Ectodermal cell (in vitro differentiated cells): ENCODE data around the gene TMEM181.
"Not testable (repeated sequence)": the region's sequence is repeated elsewhere in the genome, so short reads cannot be mapped to it uniquely, and the experiment has no call there.

Experiments
- H3K27ac ChIP-seq: 2 replicates; pipeline ENCODE4 v1.7.0; 2013; ENCODE audit warnings: mild to moderate bottlenecking, low read depth, low read length; ENCODE audit not compliant: insufficient read depth, poor library complexity, severe bottlenecking
- H3K27me3 ChIP-seq: 2 replicates; pipeline ENCODE4 v1.7.0; 2013; ENCODE audit warnings: mild to moderate bottlenecking, low read length; ENCODE audit not compliant: insufficient read depth, control insufficient read depth, poor library complexity, severe bottlenecking
- H3K36me3 ChIP-seq: one replicate; pipeline ENCODE4 v1.7.0; 2013; ENCODE audit warnings: low read length; ENCODE audit not compliant: control insufficient read depth, insufficient read depth
- H3K4me1 ChIP-seq: one replicate; pipeline ENCODE4 v1.7.0; 2013; ENCODE audit warnings: low read length; ENCODE audit not compliant: control insufficient read depth, insufficient read depth
- H3K4me3 ChIP-seq: 2 replicates; pipeline ENCODE4 v1.7.0; 2013; ENCODE audit warnings: low read depth, low read length, control low read depth; ENCODE audit not compliant: insufficient read depth
- H3K9me3 ChIP-seq: 2 replicates; pipeline ENCODE4 v1.7.0; 2013; ENCODE audit warnings: mild to moderate bottlenecking, low read length, moderate library complexity; ENCODE audit not compliant: control insufficient read depth
- WGBS, 2 experiments: methylation state at CpG; one replicate each; pipeline ENCODE4 v1.1.7; 2013; ENCODE audit warnings: missing lambda C conversion rate in 2 of 2; 5-methylcytosine and 5-hydroxymethylcytosine counted together

TMEM181 gene

GRCh38 chr6:158662607-158662953 lies 102.7 kb downstream of the TMEM181 start:
- Histone ChIP-seq H3K4me3 (no peak overlapping the region), H3K36me3 (no peaks in the 10 kb centered on the region), H3K4me1 (peaks cover 3% of the 10 kb centered on the region), H3K9me3 (no peaks in the 10 kb centered on the region), H3K27ac (no peak overlapping the region), H3K27me3 (no peaks in the 10 kb centered on the region)
- WGBS, 2 experiments, result 96 to 97% methylated on average over 3 of the region's 3 CpGs

GRCh38 chr6:158662954-158663624 lies 103.2 kb downstream of the TMEM181 start:
- no peaks in the 10 kb centered on the region for H3K27me3 ChIP-seq
- no peaks in the 10 kb centered on the region for H3K36me3 ChIP-seq
- no peaks in the 10 kb centered on the region for H3K9me3 ChIP-seq
- WGBS, 2 experiments, result 59 to 62% methylated on average over 27 of the region's 27 CpGs
- H3K4me3 ChIP-seq, result no peak overlapping the region
- no peak overlapping the region for H3K27ac ChIP-seq
- peaks cover 3% of the 10 kb centered on the region for H3K4me1 ChIP-seq

- H3K4me3 ChIP-seq, result no peak overlapping the region
- H3K9me3 ChIP-seq, result no peaks in the 10 kb centered on the region
- 77 to 79% methylated on average over 11 of the region's 11 CpGs for WGBS, 2 experiments
- H3K27ac ChIP-seq, result no peak overlapping the region
- H3K36me3 ChIP-seq, result no peaks in the 10 kb centered on the region
- H3K27me3 ChIP-seq, result no peaks in the 10 kb centered on the region
- peaks cover 3% of the 10 kb centered on the region for H3K4me1 ChIP-seq
Measured at GRCh38 chr6:158663625-158664165, 103.8 kb downstream of the TMEM181 start.

GRCh38 chr6:158665332-158665731 lies 105.4 kb downstream of the TMEM181 start:
- no peaks in the 10 kb centered on the region for H3K27me3 ChIP-seq
- H3K4me1 ChIP-seq, result peaks cover 3% of the 10 kb centered on the region
- H3K27ac ChIP-seq, result no peak overlapping the region
- H3K9me3 ChIP-seq, result no peaks in the 10 kb centered on the region
- no peak overlapping the region for H3K4me3 ChIP-seq
- no peaks in the 10 kb centered on the region for H3K36me3 ChIP-seq
- WGBS, 2 experiments, result 97% methylated on average over 18 of the region's 18 CpGs

- no peaks in the 10 kb centered on the region for H3K9me3 ChIP-seq
- no peak overlapping the region for H3K27ac ChIP-seq
- no peaks in the 10 kb centered on the region for H3K27me3 ChIP-seq
- no peak overlapping the region for H3K4me3 ChIP-seq
- 90 to 93% methylated on average over 14 of the region's 14 CpGs for WGBS, 2 experiments
- H3K36me3 ChIP-seq, result no peaks in the 10 kb centered on the region
- H3K4me1 ChIP-seq, result peaks cover 3% of the 10 kb centered on the region
Measured at GRCh38 chr6:158666628-158667359, 106.9 kb downstream of the TMEM181 start.

GRCh38 chr6:158667360-158667981 lies 107.6 kb downstream of the TMEM181 start:
- H3K4me1 ChIP-seq, result peaks cover 3% of the 10 kb centered on the region
- no peak overlapping the region for H3K4me3 ChIP-seq
- no peaks in the 10 kb centered on the region for H3K27me3 ChIP-seq
- no peak overlapping the region for H3K27ac ChIP-seq
- H3K36me3 ChIP-seq, result no peaks in the 10 kb centered on the region
- no peaks in the 10 kb centered on the region for H3K9me3 ChIP-seq
- 92 to 94% methylated on average over 8 of the region's 8 CpGs for WGBS, 2 experiments

GRCh38 chr6:158668707-158669103 lies 108.8 kb downstream of the TMEM181 start:
- no peaks in the 10 kb centered on the region for H3K27me3 ChIP-seq
- 78 to 80% methylated on average over 7 of the region's 7 CpGs for WGBS, 2 experiments
- no peak overlapping the region for H3K27ac ChIP-seq
- H3K9me3 ChIP-seq, result no peaks in the 10 kb centered on the region
- H3K36me3 ChIP-seq, result no peaks in the 10 kb centered on the region
- H3K4me3 ChIP-seq, result no peak overlapping the region
- H3K4me1 ChIP-seq, result peaks cover 3% of the 10 kb centered on the region

GRCh38 chr6:158669145-158670035 lies 109.5 kb downstream of the TMEM181 start:
- Histone ChIP-seq H3K9me3 (no peaks in the 10 kb centered on the region), H3K4me1 (no peaks in the 10 kb centered on the region), H3K27me3 (no peaks in the 10 kb centered on the region), H3K36me3 (no peaks in the 10 kb centered on the region), H3K27ac (no peak overlapping the region), H3K4me3 (no peak overlapping the region)
- WGBS, 2 experiments, result 89 to 90% methylated on average over 6 to 7 of the region's 7 CpGs

- not testable (repeated sequence) for H3K36me3 ChIP-seq, H3K27ac ChIP-seq, H3K9me3 ChIP-seq, H3K27me3 ChIP-seq, H3K4me1 ChIP-seq, H3K4me3 ChIP-seq
- 90% methylated on average over 8 of the region's 8 CpGs for WGBS, 2 experiments
Measured at GRCh38 chr6:158672119-158672518, 112.2 kb downstream of the TMEM181 start.
